ENCODE data around the gene NBEA.

NBEA gene

GRCh38 chr13:35139591-35139990 is 197.5 kb downstream of the NBEA start:
- in situ Hi-C loops (cut with MboI; ENCODE audit: low pct_unique_long_range_greater_than_20kb, low sequenced_read_pairs, unreplicated experiment): no loop called here
- DNase-seq (ENCODE audit: low spot score): no peak
- TF ChIP-seq, protein P1, sequence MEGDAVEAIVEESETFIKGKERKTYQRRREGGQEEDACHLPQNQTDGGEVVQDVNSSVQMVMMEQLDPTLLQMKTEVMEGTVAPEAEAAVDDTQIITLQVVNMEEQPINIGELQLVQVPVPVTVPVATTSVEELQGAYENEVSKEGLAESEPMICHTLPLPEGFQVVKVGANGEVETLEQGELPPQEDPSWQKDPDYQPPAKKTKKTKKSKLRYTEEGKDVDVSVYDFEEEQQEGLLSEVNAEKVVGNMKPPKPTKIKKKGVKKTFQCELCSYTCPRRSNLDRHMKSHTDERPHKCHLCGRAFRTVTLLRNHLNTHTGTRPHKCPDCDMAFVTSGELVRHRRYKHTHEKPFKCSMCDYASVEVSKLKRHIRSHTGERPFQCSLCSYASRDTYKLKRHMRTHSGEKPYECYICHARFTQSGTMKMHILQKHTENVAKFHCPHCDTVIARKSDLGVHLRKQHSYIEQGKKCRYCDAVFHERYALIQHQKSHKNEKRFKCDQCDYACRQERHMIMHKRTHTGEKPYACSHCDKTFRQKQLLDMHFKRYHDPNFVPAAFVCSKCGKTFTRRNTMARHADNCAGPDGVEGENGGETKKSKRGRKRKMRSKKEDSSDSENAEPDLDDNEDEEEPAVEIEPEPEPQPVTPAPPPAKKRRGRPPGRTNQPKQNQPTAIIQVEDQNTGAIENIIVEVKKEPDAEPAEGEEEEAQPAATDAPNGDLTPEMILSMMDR (IDR thresholded peaks at IDR 0.05; ENCODE audit: extremely low read depth, insufficient read depth, missing control alignments): no peak

GRCh38 chr13:35140321-35140720 is 198.3 kb downstream of the NBEA start:
- in situ Hi-C loops (cut with MboI; ENCODE audit: low pct_unique_long_range_greater_than_20kb, low sequenced_read_pairs, unreplicated experiment): no loop called here
- TF ChIP-seq, protein P1 (IDR thresholded peaks at IDR 0.05; ENCODE audit: extremely low read depth, insufficient read depth, missing control alignments): no peak
- no peak for DNase-seq (ENCODE audit: low spot score)

- DNase-seq (ENCODE audit: low spot score): no peak
- in situ Hi-C loops (cut with MboI; ENCODE audit: low pct_unique_long_range_greater_than_20kb, low sequenced_read_pairs, unreplicated experiment): no loop called here
- TF ChIP-seq, protein P1 (IDR thresholded peaks at IDR 0.05; ENCODE audit: extremely low read depth, insufficient read depth, missing control alignments): no peak
Observed at GRCh38 chr13:35140831-35141230, 198.8 kb downstream of the NBEA start.

GRCh38 chr13:35143123-35143522 is 201.1 kb downstream of the NBEA start:
- DNase-seq (ENCODE audit: low spot score): no peak
- TF ChIP-seq, protein P1 (IDR thresholded peaks at IDR 0.05; ENCODE audit: extremely low read depth, insufficient read depth, missing control alignments): no peak
- in situ Hi-C loops (cut with MboI; ENCODE audit: low pct_unique_long_range_greater_than_20kb, low sequenced_read_pairs, unreplicated experiment): no loop called here

- TF ChIP-seq, protein P1 (IDR thresholded peaks at IDR 0.05; ENCODE audit: extremely low read depth, insufficient read depth, missing control alignments): no peak
- DNase-seq (ENCODE audit: low spot score): no peak
- in situ Hi-C loops (cut with MboI; ENCODE audit: low pct_unique_long_range_greater_than_20kb, low sequenced_read_pairs, unreplicated experiment): no loop called here
Observed at GRCh38 chr13:35144166-35144890, 202.3 kb downstream of the NBEA start.

DNA sequence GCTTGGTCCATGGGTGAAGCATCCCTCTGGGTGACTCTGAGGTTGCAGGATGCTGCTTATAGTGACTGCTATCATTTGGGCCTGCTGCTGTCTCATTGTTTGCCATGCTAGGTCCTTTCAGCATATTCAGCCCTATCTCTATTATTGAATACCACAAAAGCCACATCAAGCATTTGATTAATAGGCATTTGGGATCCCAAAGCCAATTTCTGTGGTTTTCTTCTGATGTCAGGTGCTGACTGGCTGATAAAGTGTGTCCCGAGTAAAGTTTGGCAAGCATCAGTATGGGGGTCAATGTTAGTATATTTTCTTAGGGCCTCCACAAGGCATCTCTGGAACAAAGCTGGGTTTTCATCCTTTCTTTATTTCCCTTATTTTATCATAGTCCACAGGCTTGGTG is 204.6 kb downstream of the NBEA start:
- DNase-seq (ENCODE audit: low spot score): no peak
- TF ChIP-seq, protein P1 (IDR thresholded peaks at IDR 0.05; ENCODE audit: extremely low read depth, insufficient read depth, missing control alignments): no peak
- in situ Hi-C loops (cut with MboI; ENCODE audit: low pct_unique_long_range_greater_than_20kb, low sequenced_read_pairs, unreplicated experiment): no loop called here
